H1 (cell line): Measurements from ENCODE around the gene SLC2A5. TPM values are rescaled to one million over a fixed set of nuclear protein-coding genes. Genes with fewer than 3 reads are reported as not detected.

Experiments
- ATF3 ChIP-seq: IDR thresholded peaks from 2 replicates; pipeline ENCODE4 v1.6.1; 2011; ENCODE audit warnings: low read depth, mild to moderate bottlenecking, low read length; ENCODE audit not compliant: insufficient read depth
- CBX5 ChIP-seq: fragments of 300-800, 300-1000 bp; sonication (generic); IDR thresholded peaks from 2 replicates; pipeline ENCODE4 v1.7.1; 2016; ENCODE audit warnings: antibody characterized with exemption, low read length, low read depth
- CEBPB ChIP-seq: IDR thresholded peaks from 2 replicates; pipeline ENCODE4 v1.6.1; 2012; ENCODE audit warnings: low read depth, low read length
- CHD1 ChIP-seq: IDR thresholded peaks from 2 replicates; pipeline ENCODE4 v1.6.1; 2012; ENCODE audit warnings: low read depth, low read length, improper control_type of control experiment
- CHD7 ChIP-seq: fragments of 300-600 bp; sonication (generic); IDR thresholded peaks from 2 replicates; pipeline ENCODE4 v1.7.1; 2012; ENCODE audit warnings: low read length, moderate library complexity, mild to moderate bottlenecking, inconsistent platforms; ENCODE audit not compliant: insufficient replicate concordance
- CTBP2 ChIP-seq: IDR thresholded peaks from 2 replicates; pipeline ENCODE4 v1.7.0; 2011; ENCODE audit warnings: borderline replicate concordance, mild to moderate bottlenecking, moderate library complexity, mixed read lengths, low read length; ENCODE audit not compliant: insufficient read depth, insufficient read length
- HDAC2 ChIP-seq, 2 experiments: fragments of 300-600 bp in 1 of 2; sonication (generic) in 1 of 2; IDR thresholded peaks; 2 replicates each; pipeline ENCODE4 v1.6.1; 2011 to 2012; ENCODE audit warnings: low read depth in 2 of 2, low read length in 2 of 2, mild to moderate bottlenecking in 2 of 2, moderate library complexity in 2 of 2, borderline replicate concordance in 1 of 2, inconsistent platforms in 1 of 2
- RAD21 ChIP-seq, 2 experiments: IDR thresholded peaks in 1 of 2; conservative IDR thresholded peaks in 1 of 2; 2 replicates each; pipeline ENCODE4 v1.6.1; 2011; ENCODE audit warnings: low read depth in 2 of 2, low read length in 2 of 2, improper control_type of control experiment in 1 of 2, inconsistent platforms in 1 of 2, mild to moderate bottlenecking in 1 of 2, moderate library complexity in 1 of 2
- RFX5 ChIP-seq: IDR thresholded peaks from 2 replicates; pipeline ENCODE4 v1.6.1; 2011; ENCODE audit warnings: low read depth, low read length, improper control_type of control experiment, borderline replicate concordance
- polyA plus RNA-seq, 7 experiments: library from polyadenylated mRNA; depleted of rRNA in 3 of 7; stranded (reverse) in 5 of 7; unstranded in 2 of 7; fragments of >200 nt in 5 of 7; fragments of 200-250 nt in 2 of 7; gene quantifications; 1 replicate in 5 of 7; 2 replicates in 1 of 7; 4 replicates in 1 of 7; pipeline versions ENCODE4 v1.2.1 to v1.2.3, GENCODE V29; 2011 to 2013; ENCODE audit warnings: missing spikeins in 2 of 7, mixed read lengths in 2 of 7
- total RNA-seq: library from RNA; stranded (reverse); fragmentation: NEBNext Ultra II Directional; extraction: Animal tissue kit (Norgen Biotek cat#: 25700); gene quantifications from 2 replicates; pipeline ENCODE4 v1.2.1, GENCODE V29; 2021

SLC2A5 gene
- total and polyA plus RNA-seq, 2 of the 8 experiments (the other 6 are each of a cell fraction or from before 2014, with no cell fraction given) = 0.12 TPM; not detected in 1

GRCh38 chr1:9004700-9005394 is 64.6 kb downstream of the SLC2A5 start (continued):
- TF ChIP-seq ATF3 (no peak), CHD1 (no peak), HDAC2 (IDR thresholded peaks at IDR 0.05; ENCODE audit: borderline replicate concordance in 1 of 2, low read depth in 2 of 2, low read length in 2 of 2) (no peak), RAD21 (IDR thresholded peaks at IDR 0.05 in 1 of 2, conservative IDR thresholded peaks at IDR 0.05 in 1 of 2; ENCODE audit: low read depth in 2 of 2, low read length in 2 of 2) (peak; percentile 85 to 88), RFX5 (no peak), CEBPB (no peak), CHD7 (no peak), CTBP2 (no peak), CBX5 (no peak)
